OCI-LY1 (cell line): Measurements from ENCODE around the gene ZNF429.
"Not testable (repeated sequence)": the region's sequence is repeated elsewhere in the genome, so short reads cannot be mapped to it uniquely, and the experiment has no call there.

Source experiments
- EZH2 ChIP-seq: fragments of 200-600 bp; sonication (generic), shearing (Covaris generic); IDR thresholded peaks from 2 replicates; pipeline ENCODE4 v1.8.0; 2017; ENCODE audit warnings: borderline replicate concordance, mixed run types, mild to moderate bottlenecking, antibody characterized with exemption, low read length, moderate library complexity, mixed read lengths
- TF ChIP-seq, protein P1 (sequence below): fragments of 200-600 bp; sonication (generic), shearing (Covaris generic); IDR thresholded peaks from 2 replicates; pipeline ENCODE4 v1.5.1; 2017; ENCODE audit warnings: mild to moderate bottlenecking, antibody characterized with exemption, low read length, moderate library complexity, mixed read lengths

DNA sequence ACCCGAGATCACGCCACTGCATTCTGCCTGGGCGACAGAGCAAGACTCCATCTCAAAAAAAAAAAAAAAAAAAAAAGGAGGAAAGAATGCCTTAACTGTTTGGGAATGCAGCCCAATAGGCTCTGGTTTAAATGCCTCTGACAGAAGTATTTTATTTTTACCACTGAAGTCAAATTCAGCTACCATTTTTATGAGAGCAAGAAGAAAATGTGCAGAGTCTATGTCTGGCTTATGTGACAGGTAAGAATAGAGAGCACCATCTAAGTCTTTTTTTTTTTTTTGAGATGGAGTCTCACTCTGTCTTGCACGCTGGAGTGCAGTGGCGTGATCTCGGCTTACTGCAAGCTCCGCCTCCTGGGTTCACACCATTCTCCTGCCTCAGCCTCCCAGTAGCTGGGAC is 7.2 kb downstream of the ZNF429 start:
- TF ChIP-seq, protein P1, sequence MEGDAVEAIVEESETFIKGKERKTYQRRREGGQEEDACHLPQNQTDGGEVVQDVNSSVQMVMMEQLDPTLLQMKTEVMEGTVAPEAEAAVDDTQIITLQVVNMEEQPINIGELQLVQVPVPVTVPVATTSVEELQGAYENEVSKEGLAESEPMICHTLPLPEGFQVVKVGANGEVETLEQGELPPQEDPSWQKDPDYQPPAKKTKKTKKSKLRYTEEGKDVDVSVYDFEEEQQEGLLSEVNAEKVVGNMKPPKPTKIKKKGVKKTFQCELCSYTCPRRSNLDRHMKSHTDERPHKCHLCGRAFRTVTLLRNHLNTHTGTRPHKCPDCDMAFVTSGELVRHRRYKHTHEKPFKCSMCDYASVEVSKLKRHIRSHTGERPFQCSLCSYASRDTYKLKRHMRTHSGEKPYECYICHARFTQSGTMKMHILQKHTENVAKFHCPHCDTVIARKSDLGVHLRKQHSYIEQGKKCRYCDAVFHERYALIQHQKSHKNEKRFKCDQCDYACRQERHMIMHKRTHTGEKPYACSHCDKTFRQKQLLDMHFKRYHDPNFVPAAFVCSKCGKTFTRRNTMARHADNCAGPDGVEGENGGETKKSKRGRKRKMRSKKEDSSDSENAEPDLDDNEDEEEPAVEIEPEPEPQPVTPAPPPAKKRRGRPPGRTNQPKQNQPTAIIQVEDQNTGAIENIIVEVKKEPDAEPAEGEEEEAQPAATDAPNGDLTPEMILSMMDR: not testable (repeated sequence)
- TF ChIP-seq EZH2: not testable (repeated sequence)
